HEK293T (cell line): ENCODE results near the gene ZDHHC8.

Experiments used
- ARNT ChIP-seq: fragments of 450-650 bp; IDR thresholded peaks from 2 replicates; pipeline ENCODE4 v1.6.1; 2017; ENCODE audit warnings: mild to moderate bottlenecking
- BHLHE40 ChIP-seq: fragments of 450-650 bp; IDR thresholded peaks from 2 replicates; pipeline ENCODE4 v1.6.1; 2016; ENCODE audit warnings: mild to moderate bottlenecking, moderate library complexity, borderline replicate concordance
- CTBP1 ChIP-seq: fragments of 450-650 bp; IDR thresholded peaks from 2 replicates; pipeline ENCODE4 v1.6.1; 2016; ENCODE audit warnings: borderline replicate concordance
- ELF4 ChIP-seq: fragments of 450-650 bp; IDR thresholded peaks from 2 replicates; pipeline ENCODE4 v1.6.1; 2017; ENCODE audit warnings: antibody characterized with exemption
- FOXA1 ChIP-seq: fragments of 450-650 bp; IDR thresholded peaks from 2 replicates; pipeline ENCODE4 v1.6.1; 2016; ENCODE audit warnings: mild to moderate bottlenecking
- FOXM1 ChIP-seq: fragments of 450-650 bp; IDR thresholded peaks from 2 replicates; pipeline ENCODE4 v1.6.1; 2017; ENCODE audit warnings: mild to moderate bottlenecking, borderline replicate concordance
- NFRKB ChIP-seq: fragments of 450-650 bp; IDR thresholded peaks from 2 replicates; pipeline ENCODE4 v1.6.1; 2016; ENCODE audit warnings: mild to moderate bottlenecking, moderate library complexity
- PKNOX1 ChIP-seq: fragments of 450-650 bp; IDR thresholded peaks from 2 replicates; pipeline ENCODE4 v1.6.1; 2016
- SP1 ChIP-seq: fragments of 450-650 bp; IDR thresholded peaks from 2 replicates; pipeline ENCODE4 v1.6.1; 2017
- SUZ12 ChIP-seq: fragments of 450-650 bp; IDR thresholded peaks from 2 replicates; pipeline ENCODE4 v1.6.1; 2016; ENCODE audit warnings: mild to moderate bottlenecking
- TARDBP ChIP-seq: fragments of 450-650 bp; IDR thresholded peaks from 2 replicates; pipeline ENCODE4 v1.6.1; 2016

- no peak for TF ChIP-seq ARNT
- TF ChIP-seq PKNOX1, result no peak
- no peak for TF ChIP-seq BHLHE40
- no peak for TF ChIP-seq ELF4
- no peak for TF ChIP-seq SP1
- no peak for TF ChIP-seq FOXA1
- TF ChIP-seq CTBP1, result no peak
- no peak for TF ChIP-seq SUZ12
- no peak for TF ChIP-seq NFRKB
- TF ChIP-seq FOXM1, result no peak
- TF ChIP-seq TARDBP, result no peak
Measured at GRCh38 chr22:20101638-20102037, 30.0 kb upstream of the ZDHHC8 start.
